BLaER1 treated with 17β-estradiol and CSF1 and Interleukin-3, amounts not matched to agents 10 nM and 100 nM (cell line): ENCODE measurements around the gene SPA17.
A peak's percentile ranks its signal among the peaks of the same experiment; 100 is the strongest.

Experiments
- H3K27ac ChIP-seq, 11 experiments: shearing (Covaris generic); formaldehyde crosslinking; 2 replicates each; pipeline ENCODE4 v1.8.1; 2022
- H3K27me3 ChIP-seq, 11 experiments: shearing (Covaris generic); formaldehyde crosslinking; 2 replicates each; pipeline ENCODE4 v1.8.1; 2022
- H3K36me3 ChIP-seq, 11 experiments: shearing (Covaris generic); formaldehyde crosslinking; 2 replicates each; pipeline ENCODE4 v1.8.1; 2022
- H3K4me1 ChIP-seq, 10 experiments: shearing (Covaris generic); formaldehyde crosslinking; 2 replicates each; pipeline ENCODE4 v1.8.1; 2022
- H3K4me2 ChIP-seq, 11 experiments: shearing (Covaris generic); formaldehyde crosslinking; 2 replicates each; pipeline ENCODE4 v1.8.1; 2022
- H3K4me3 ChIP-seq, 10 experiments: shearing (Covaris generic); formaldehyde crosslinking; 2 replicates each; pipeline ENCODE4 v1.8.1; 2022
- H3K9ac ChIP-seq, 11 experiments: shearing (Covaris generic); formaldehyde crosslinking; 2 replicates each; pipeline ENCODE4 v1.8.1; 2022
- H3K9me3 ChIP-seq, 11 experiments: shearing (Covaris generic); formaldehyde crosslinking; replicated peaks in 1 of 11; 2 replicates each; pipeline ENCODE4 v1.8.1; 2022
- H4K20me1 ChIP-seq, 11 experiments: shearing (Covaris generic); formaldehyde crosslinking; 2 replicates each; pipeline ENCODE4 v1.8.1; 2022
- Cebpa-rat ChIP-seq, 11 experiments: shearing (Covaris generic); IDR thresholded peaks; 2 replicates each; pipeline ENCODE4 v1.8.1; 2022

SPA17 gene

GRCh38 chr11:124656774-124657630, 16.7 kb upstream of the SPA17 start:
- no peak overlapping the region for H3K9ac ChIP-seq
- H3K27me3 ChIP-seq: no peaks in the 10 kb centered on the region
- peaks cover 0 to 9% (median 0%) of the 10 kb centered on the region in 10 experiments; a peak in 5 of 20 replicates for H3K4me1 ChIP-seq
- H3K4me3 ChIP-seq: no peak overlapping the region
- peaks cover 0 to 68% (median 0%) of the 10 kb centered on the region in 11 experiments; a peak in 5 of 22 replicates for H3K36me3 ChIP-seq
- no peaks in the 10 kb centered on the region for H3K9me3 ChIP-seq
- TF ChIP-seq Cebpa-rat (IDR thresholded peaks at IDR 0.05): no peak
- no peak overlapping the region for H3K27ac ChIP-seq
- no peak overlapping the region for H3K4me2 ChIP-seq
- H4K20me1 ChIP-seq: no peaks in the 10 kb centered on the region; a peak in 1 of 22 replicates

- no peaks in the 10 kb centered on the region for H3K9me3 ChIP-seq
- no peaks in the 10 kb centered on the region; a peak in 1 of 22 replicates for H4K20me1 ChIP-seq
- H3K4me3 ChIP-seq: no peak overlapping the region
- H3K27me3 ChIP-seq: no peaks in the 10 kb centered on the region
- peaks cover 0 to 59% (median 0%) of the 10 kb centered on the region in 11 experiments; a peak in 5 of 22 replicates for H3K36me3 ChIP-seq
- H3K4me1 ChIP-seq: peaks cover 0 to 9% (median 0%) of the 10 kb centered on the region in 10 experiments; a peak in 5 of 20 replicates
- no peak for TF ChIP-seq Cebpa-rat (IDR thresholded peaks at IDR 0.05)
- no peak overlapping the region for H3K9ac ChIP-seq
- H3K27ac ChIP-seq: no peak overlapping the region
- peak overlapping the region in 4 of 11 experiments; percentile 1 to 37 (median 16); a peak in 4 of 22 replicates for H3K4me2 ChIP-seq
Observed at GRCh38 chr11:124657904-124658303, 15.8 kb upstream of the SPA17 start.

- Histone ChIP-seq H3K4me1 (peaks cover 0 to 9% (median 0%) of the 10 kb centered on the region in 10 experiments; a peak in 5 of 20 replicates), H3K27me3 (no peaks in the 10 kb centered on the region), H3K9ac (no peak overlapping the region), H3K9me3 (no peaks in the 10 kb centered on the region), H3K36me3 (peaks cover 0 to 57% (median 0%) of the 10 kb centered on the region in 11 experiments; a peak in 5 of 22 replicates), H3K4me2 (0 out of 22 replicates have a peak overlapping the region, but pooled peaks of 1 of the 11 experiments have one; percentile 37), H3K27ac (no peak overlapping the region), H4K20me1 (no peaks in the 10 kb centered on the region; a peak in 1 of 22 replicates), H3K4me3 (no peak overlapping the region)
- TF ChIP-seq Cebpa-rat (IDR thresholded peaks at IDR 0.05): no peak
Observed at GRCh38 chr11:124658501-124658900, 15.2 kb upstream of the SPA17 start.

- no peaks in the 10 kb centered on the region for H3K27me3 ChIP-seq
- H3K4me2 ChIP-seq: no peak overlapping the region
- H3K27ac ChIP-seq: no peak overlapping the region
- no peak overlapping the region for H3K9ac ChIP-seq
- no peaks in the 10 kb centered on the region for H3K9me3 ChIP-seq
- no peaks in the 10 kb centered on the region; a peak in 1 of 22 replicates for H4K20me1 ChIP-seq
- H3K4me1 ChIP-seq: peaks cover 0 to 9% (median 0%) of the 10 kb centered on the region in 10 experiments; a peak in 5 of 20 replicates
- peaks cover 0 to 57% (median 0%) of the 10 kb centered on the region in 11 experiments; a peak in 5 of 22 replicates for H3K36me3 ChIP-seq
- no peak overlapping the region for H3K4me3 ChIP-seq
- TF ChIP-seq Cebpa-rat (IDR thresholded peaks at IDR 0.05): no peak
Observed at GRCh38 chr11:124658986-124659385, 14.7 kb upstream of the SPA17 start.

GRCh38 chr11:124661553-124661952, 12.2 kb upstream of the SPA17 start:
- H3K4me2 ChIP-seq: no peak overlapping the region
- peaks cover 0 to 9% (median 0%) of the 10 kb centered on the region in 10 experiments; a peak in 5 of 20 replicates for H3K4me1 ChIP-seq
- no peaks in the 10 kb centered on the region for H3K9me3 ChIP-seq
- no peak overlapping the region for H3K27ac ChIP-seq
- no peaks in the 10 kb centered on the region for H3K27me3 ChIP-seq
- no peak for TF ChIP-seq Cebpa-rat (IDR thresholded peaks at IDR 0.05)
- H3K4me3 ChIP-seq: no peak overlapping the region
- H3K9ac ChIP-seq: no peak overlapping the region
- no peaks in the 10 kb centered on the region; a peak in 1 of 22 replicates for H4K20me1 ChIP-seq
- H3K36me3 ChIP-seq: peaks cover 0 to 68% (median 0%) of the 10 kb centered on the region in 11 experiments; a peak in 5 of 22 replicates

- no peak overlapping the region for H3K27ac ChIP-seq
- no peaks in the 10 kb centered on the region for H3K27me3 ChIP-seq
- H3K9ac ChIP-seq: no peak overlapping the region
- TF ChIP-seq Cebpa-rat (IDR thresholded peaks at IDR 0.05): no peak
- H3K36me3 ChIP-seq: peaks cover 0 to 69% (median 0%) of the 10 kb centered on the region in 11 experiments; a peak in 5 of 22 replicates
- H4K20me1 ChIP-seq: no peaks in the 10 kb centered on the region; a peak in 1 of 22 replicates
- H3K4me3 ChIP-seq: no peak overlapping the region
- H3K4me1 ChIP-seq: peaks cover 0 to 9% (median 0%) of the 10 kb centered on the region in 10 experiments; a peak in 5 of 20 replicates
- no peaks in the 10 kb centered on the region for H3K9me3 ChIP-seq
- H3K4me2 ChIP-seq: no peak overlapping the region
Observed at GRCh38 chr11:124662106-124662505, 11.6 kb upstream of the SPA17 start.

- Histone ChIP-seq H4K20me1 (peaks cover 0 to 2% (median 0%) of the 10 kb centered on the region in 11 experiments; a peak in 1 of 22 replicates), H3K4me2 (no peak overlapping the region), H3K9me3 (no peaks in the 10 kb centered on the region), H3K4me1 (no peaks in the 10 kb centered on the region), H3K9ac (no peak overlapping the region), H3K36me3 (peaks cover 0 to 67% (median 0%) of the 10 kb centered on the region in 11 experiments; a peak in 5 of 22 replicates), H3K27me3 (no peaks in the 10 kb centered on the region), H3K4me3 (no peak overlapping the region), H3K27ac (no peak overlapping the region)
- TF ChIP-seq Cebpa-rat (IDR thresholded peaks at IDR 0.05): no peak
Observed at GRCh38 chr11:124663861-124664260, 9.8 kb upstream of the SPA17 start.

GRCh38 chr11:124667601-124668000, 6.1 kb upstream of the SPA17 start:
- Histone ChIP-seq H3K4me2 (no peak overlapping the region), H3K36me3 (peaks cover 0 to 50% (median 0%) of the 10 kb centered on the region in 11 experiments; a peak in 4 of 22 replicates), H4K20me1 (peaks cover 0 to 4% (median 0%) of the 10 kb centered on the region in 11 experiments; a peak in 1 of 22 replicates), H3K27ac (no peak overlapping the region), H3K9me3 (no peaks in the 10 kb centered on the region), H3K9ac (no peak overlapping the region; a peak in 1 of 22 replicates), H3K27me3 (no peaks in the 10 kb centered on the region), H3K4me3 (no peak overlapping the region), H3K4me1 (peaks cover 19 to 36% (median 34%) of the 10 kb centered on the region in 10 experiments)
- no peak for TF ChIP-seq Cebpa-rat (IDR thresholded peaks at IDR 0.05)

GRCh38 chr11:124669193-124669592, 4.5 kb upstream of the SPA17 start:
- Histone ChIP-seq H4K20me1 (peaks cover 0 to 4% (median 0%) of the 10 kb centered on the region in 11 experiments; a peak in 1 of 22 replicates), H3K9ac (no peak overlapping the region), H3K36me3 (peaks cover 0 to 39% (median 0%) of the 10 kb centered on the region in 11 experiments; a peak in 4 of 22 replicates), H3K4me3 (no peak overlapping the region), H3K4me2 (peak overlapping the region in 10 of 11 experiments; percentile 32 to 96 (median 74); a peak in 18 of 22 replicates), H3K4me1 (peaks cover 26 to 46% (median 44%) of the 10 kb centered on the region in 10 experiments), H3K27ac (no peak overlapping the region), H3K27me3 (no peaks in the 10 kb centered on the region), H3K9me3 (no peaks in the 10 kb centered on the region)
- no peak for TF ChIP-seq Cebpa-rat (IDR thresholded peaks at IDR 0.05)
